Measurements from ENCODE around the gene LOXL1.

GRCh38 chr15:73949496-73949895 is 23.2 kb downstream of the LOXL1 start:
- TF ChIP-seq, protein P1, sequence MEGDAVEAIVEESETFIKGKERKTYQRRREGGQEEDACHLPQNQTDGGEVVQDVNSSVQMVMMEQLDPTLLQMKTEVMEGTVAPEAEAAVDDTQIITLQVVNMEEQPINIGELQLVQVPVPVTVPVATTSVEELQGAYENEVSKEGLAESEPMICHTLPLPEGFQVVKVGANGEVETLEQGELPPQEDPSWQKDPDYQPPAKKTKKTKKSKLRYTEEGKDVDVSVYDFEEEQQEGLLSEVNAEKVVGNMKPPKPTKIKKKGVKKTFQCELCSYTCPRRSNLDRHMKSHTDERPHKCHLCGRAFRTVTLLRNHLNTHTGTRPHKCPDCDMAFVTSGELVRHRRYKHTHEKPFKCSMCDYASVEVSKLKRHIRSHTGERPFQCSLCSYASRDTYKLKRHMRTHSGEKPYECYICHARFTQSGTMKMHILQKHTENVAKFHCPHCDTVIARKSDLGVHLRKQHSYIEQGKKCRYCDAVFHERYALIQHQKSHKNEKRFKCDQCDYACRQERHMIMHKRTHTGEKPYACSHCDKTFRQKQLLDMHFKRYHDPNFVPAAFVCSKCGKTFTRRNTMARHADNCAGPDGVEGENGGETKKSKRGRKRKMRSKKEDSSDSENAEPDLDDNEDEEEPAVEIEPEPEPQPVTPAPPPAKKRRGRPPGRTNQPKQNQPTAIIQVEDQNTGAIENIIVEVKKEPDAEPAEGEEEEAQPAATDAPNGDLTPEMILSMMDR (IDR thresholded peaks at IDR 0.05), result no peak
- no peak for TF ChIP-seq POLR2A (IDR thresholded peaks at IDR 0.05)

Measured in heart left ventricle (tissue), 13 donors.